SK-N-MC (cell line): ENCODE data around the gene RAI14.

ENCODE experiments used
- EZH2 ChIP-seq: fragments of 200-600 bp; sonication (generic); IDR thresholded peaks from one replicate; pipeline ENCODE4 v1.6.1; 2017; ENCODE audit warnings: antibody characterized with exemption
- POLR2AphosphoS5 ChIP-seq: IDR thresholded peaks from 2 replicates; pipeline ENCODE4 v1.6.1; 2012; ENCODE audit warnings: mild to moderate bottlenecking, low read depth, low read length, borderline replicate concordance

DNA sequence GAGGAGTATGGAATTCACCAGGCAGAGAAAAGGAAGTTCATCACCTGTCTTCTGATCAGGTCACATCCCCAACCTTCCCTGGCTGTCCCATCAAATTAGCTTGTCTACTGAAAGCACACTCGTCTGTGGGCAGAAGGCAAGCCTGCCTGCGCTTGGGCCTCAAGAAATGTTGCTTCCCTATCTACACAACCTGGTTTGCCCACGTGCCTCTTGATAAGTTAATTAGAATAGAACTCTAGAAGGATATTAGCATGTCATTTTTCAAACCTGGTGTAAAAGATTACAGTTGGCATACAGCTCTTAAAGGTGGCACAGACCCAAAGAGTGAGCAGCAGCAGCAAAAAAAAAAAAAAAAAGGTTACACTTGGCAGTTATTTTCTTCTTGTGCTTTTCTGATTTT lies 188.0 kb downstream of the RAI14 start:
- no peak for TF ChIP-seq POLR2AphosphoS5
- no peak for TF ChIP-seq EZH2
